ENCODE data around the gene WDR18.

WDR18 gene

GRCh38 chr19:990119-990571, 6.0 kb downstream of the WDR18 start:
- TF ChIP-seq, protein P1, sequence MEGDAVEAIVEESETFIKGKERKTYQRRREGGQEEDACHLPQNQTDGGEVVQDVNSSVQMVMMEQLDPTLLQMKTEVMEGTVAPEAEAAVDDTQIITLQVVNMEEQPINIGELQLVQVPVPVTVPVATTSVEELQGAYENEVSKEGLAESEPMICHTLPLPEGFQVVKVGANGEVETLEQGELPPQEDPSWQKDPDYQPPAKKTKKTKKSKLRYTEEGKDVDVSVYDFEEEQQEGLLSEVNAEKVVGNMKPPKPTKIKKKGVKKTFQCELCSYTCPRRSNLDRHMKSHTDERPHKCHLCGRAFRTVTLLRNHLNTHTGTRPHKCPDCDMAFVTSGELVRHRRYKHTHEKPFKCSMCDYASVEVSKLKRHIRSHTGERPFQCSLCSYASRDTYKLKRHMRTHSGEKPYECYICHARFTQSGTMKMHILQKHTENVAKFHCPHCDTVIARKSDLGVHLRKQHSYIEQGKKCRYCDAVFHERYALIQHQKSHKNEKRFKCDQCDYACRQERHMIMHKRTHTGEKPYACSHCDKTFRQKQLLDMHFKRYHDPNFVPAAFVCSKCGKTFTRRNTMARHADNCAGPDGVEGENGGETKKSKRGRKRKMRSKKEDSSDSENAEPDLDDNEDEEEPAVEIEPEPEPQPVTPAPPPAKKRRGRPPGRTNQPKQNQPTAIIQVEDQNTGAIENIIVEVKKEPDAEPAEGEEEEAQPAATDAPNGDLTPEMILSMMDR (conservative IDR thresholded peaks at IDR 0.05; ENCODE audit: low read length): no peak
- H3K4me3 ChIP-seq (ENCODE audit: low read length): no peak overlapping the region
- DNase-seq (ENCODE audit: low read depth): no peak

GRCh38 chr19:990746-991145, 6.6 kb downstream of the WDR18 start:
- H3K4me3 ChIP-seq (ENCODE audit: low read length): no peak overlapping the region
- TF ChIP-seq, protein P1 (conservative IDR thresholded peaks at IDR 0.05; ENCODE audit: low read length): no peak
- DNase-seq (ENCODE audit: low read depth): no peak

- TF ChIP-seq, protein P1 (conservative IDR thresholded peaks at IDR 0.05; ENCODE audit: low read length): no peak
- no peak overlapping the region for H3K4me3 ChIP-seq (ENCODE audit: low read length)
- peak; percentile 52 for DNase-seq (ENCODE audit: low read depth)
Observed at GRCh38 chr19:991174-991931, 7.2 kb downstream of the WDR18 start.

DNA sequence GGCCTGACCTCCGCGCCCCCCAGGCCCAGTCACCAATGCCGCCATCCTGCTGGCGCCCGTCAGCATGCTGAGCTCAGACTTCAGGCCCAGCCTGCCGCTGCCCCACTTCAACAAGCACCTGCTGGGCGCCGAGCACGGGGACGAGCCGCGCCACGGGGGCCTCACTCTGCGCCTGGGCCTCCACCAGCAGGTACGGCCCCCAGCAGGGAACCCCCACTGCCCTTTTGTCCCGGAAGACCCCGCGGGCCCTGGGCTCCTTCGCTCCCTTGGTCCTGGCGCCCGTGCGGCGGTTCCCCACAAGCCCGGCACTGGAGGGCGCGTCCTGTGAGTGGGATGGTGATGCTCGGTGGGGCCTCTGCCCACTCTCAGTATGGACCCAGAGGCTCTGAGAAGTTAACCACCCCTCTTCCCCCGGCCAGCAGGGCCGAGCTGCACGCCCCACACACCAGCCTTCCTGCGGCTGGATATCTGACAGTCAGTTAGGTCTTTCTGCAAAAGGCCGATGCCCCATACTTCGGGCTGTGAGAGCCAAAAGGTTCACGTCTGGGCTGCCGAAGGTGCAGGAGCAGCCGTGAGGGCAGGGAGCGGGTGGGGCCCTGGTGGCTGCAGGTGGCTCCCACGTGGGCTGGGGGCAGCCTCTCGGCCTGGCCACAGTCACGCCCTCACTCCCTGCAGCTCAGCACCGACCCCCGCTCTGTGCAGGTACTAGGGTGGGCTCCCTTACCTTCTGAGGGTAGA, 8.0 kb downstream of the WDR18 start:
- TF ChIP-seq, protein P1 (conservative IDR thresholded peaks at IDR 0.05; ENCODE audit: low read length): no peak
- H3K4me3 ChIP-seq (ENCODE audit: low read length): no peak overlapping the region
- no peak for DNase-seq (ENCODE audit: low read depth)

GRCh38 chr19:992670-993055, 8.5 kb downstream of the WDR18 start:
- TF ChIP-seq, protein P1 (conservative IDR thresholded peaks at IDR 0.05; ENCODE audit: low read length): no peak
- no peak for DNase-seq (ENCODE audit: low read depth)
- no peak overlapping the region for H3K4me3 ChIP-seq (ENCODE audit: low read length)

GRCh38 chr19:993361-993830, 9.3 kb downstream of the WDR18 start:
- no peak for DNase-seq (ENCODE audit: low read depth)
- H3K4me3 ChIP-seq (ENCODE audit: low read length): no peak overlapping the region
- TF ChIP-seq, protein P1 (conservative IDR thresholded peaks at IDR 0.05; ENCODE audit: low read length): no peak
